GM12801 (cell line): ENCODE data around the gene RYK.

Source experiments
- CTCF ChIP-seq: IDR thresholded peaks from one replicate; pipeline ENCODE4 v1.5.1; 2011; ENCODE audit warnings: control low read depth; ENCODE audit not compliant: insufficient read length; ENCODE audit errors: extremely low read depth

The RYK gene

GRCh38 chr3:134252766-134253165, 2.1 kb upstream of the RYK start:
- TF ChIP-seq CTCF: no peak

- no peak for TF ChIP-seq CTCF
Measured at GRCh38 chr3:134251731-134252391, 1.2 kb upstream of the RYK start.

- no peak for TF ChIP-seq CTCF
Measured at GRCh38 chr3:134249935-134250716, 533 bp downstream of the RYK start.

- no peak for TF ChIP-seq CTCF
Measured at GRCh38 chr3:134249296-134249841, 1.3 kb downstream of the RYK start.

GRCh38 chr3:134244921-134245320, 5.7 kb downstream of the RYK start:
- TF ChIP-seq CTCF: no peak

- no peak for TF ChIP-seq CTCF
Measured at GRCh38 chr3:134242649-134243617, 7.7 kb downstream of the RYK start.

GRCh38 chr3:134239538-134239937, 11.1 kb downstream of the RYK start:
- no peak for TF ChIP-seq CTCF
